ENCODE results near the gene EPHA1.

EPHA1 gene

GRCh38 chr7:143354376-143354775 lies 54.3 kb downstream of the EPHA1 start:
- no peak overlapping the region for H3K4me3 ChIP-seq (ENCODE audit: low read depth, low read length)

GRCh38 chr7:143352531-143353002 lies 56.1 kb downstream of the EPHA1 start:
- H3K4me3 ChIP-seq (ENCODE audit: low read depth, low read length): no peak overlapping the region

DNA sequence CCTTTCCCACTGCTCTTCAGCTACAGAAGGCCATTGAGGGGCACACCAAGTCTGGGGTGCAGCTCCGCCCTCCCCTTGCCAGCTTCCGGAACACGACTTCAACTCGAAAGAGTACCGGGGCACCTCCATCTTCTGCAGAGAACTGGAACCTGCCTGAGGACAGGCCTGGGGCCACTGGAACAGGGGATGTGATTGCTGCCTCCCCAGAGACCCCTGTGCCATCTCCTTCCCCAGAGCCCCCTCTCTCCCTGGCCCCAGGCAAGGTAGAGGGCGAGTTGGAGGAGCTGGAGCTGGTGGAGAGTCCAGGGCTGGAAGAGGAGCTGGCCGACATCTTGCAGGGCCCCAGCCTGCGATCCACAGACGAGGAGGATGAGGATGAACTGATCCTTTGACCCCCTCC lies 57.1 kb downstream of the EPHA1 start:
- H3K4me3 ChIP-seq (ENCODE audit: low read depth, low read length): no peak overlapping the region

- H3K4me3 ChIP-seq (ENCODE audit: low read depth, low read length): no peak overlapping the region
Observed at GRCh38 chr7:143351060-143351459, 57.6 kb downstream of the EPHA1 start.

DNA sequence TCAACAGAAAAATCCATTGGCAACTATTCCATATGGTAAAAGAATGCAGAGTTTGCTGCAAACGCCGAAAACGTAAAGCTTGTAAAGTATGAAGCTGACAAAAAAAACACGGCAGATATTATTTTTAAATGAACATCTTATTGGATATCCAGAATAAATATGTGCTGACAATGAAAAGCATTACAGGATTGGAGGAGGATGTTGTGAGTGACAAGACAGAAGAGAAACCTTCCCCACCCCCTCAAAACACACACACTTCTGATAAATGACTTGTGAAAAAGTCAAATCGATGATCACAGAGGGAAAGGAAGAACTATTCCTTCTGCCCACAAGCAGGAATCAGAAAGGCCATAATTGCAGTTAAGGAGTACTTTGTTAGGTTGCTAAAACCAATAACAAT lies 60.7 kb downstream of the EPHA1 start:
- no peak overlapping the region for H3K4me3 ChIP-seq (ENCODE audit: low read depth, low read length)

DNA sequence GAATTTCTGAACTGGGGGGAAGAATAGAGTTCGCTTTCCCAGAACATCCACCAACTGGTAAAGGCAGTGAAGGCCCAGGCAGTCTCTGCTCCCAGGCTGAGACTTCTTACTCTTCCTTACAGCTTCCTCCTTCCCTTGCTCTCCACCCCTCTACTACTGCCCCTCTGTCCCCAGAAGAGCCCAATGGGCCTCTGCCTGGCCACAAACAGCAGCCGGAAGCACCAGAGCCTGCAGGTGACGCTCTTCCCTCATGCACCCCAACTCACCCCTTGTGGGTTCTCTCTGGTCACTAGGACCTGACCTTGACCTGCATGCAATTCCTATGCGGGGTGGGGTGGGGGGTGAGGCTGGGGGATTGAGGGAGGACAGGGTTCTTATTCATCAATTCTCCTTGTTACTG lies 62.6 kb downstream of the EPHA1 start:
- no peak overlapping the region for H3K4me3 ChIP-seq (ENCODE audit: low read depth, low read length)

GRCh38 chr7:143345428-143345900 lies 63.2 kb downstream of the EPHA1 start:
- H3K4me3 ChIP-seq (ENCODE audit: low read depth, low read length): no peak overlapping the region

- H3K4me3 ChIP-seq (ENCODE audit: low read depth, low read length): no peak overlapping the region
Observed at GRCh38 chr7:143343596-143343995, 65.1 kb downstream of the EPHA1 start.

- H3K4me3 ChIP-seq (ENCODE audit: low read depth, low read length): no peak overlapping the region
Observed at GRCh38 chr7:143341842-143342241, 66.8 kb downstream of the EPHA1 start.

All from iPS-11a (cell line).